HG03565 (cell line): ENCODE measurements around the gene CHST11.
A peak's percentile ranks its signal among the peaks of the same experiment; 100 is the strongest.

ENCODE experiments used
- ATAC-seq: cut with Tn5 transposase; IDR thresholded peaks from one replicate; pipeline ENCODE4 v1.9.1; 2021; ENCODE audit warnings: mild to moderate bottlenecking, moderate library complexity; ENCODE audit not compliant: unreplicated experiment

CHST11 gene

DNA sequence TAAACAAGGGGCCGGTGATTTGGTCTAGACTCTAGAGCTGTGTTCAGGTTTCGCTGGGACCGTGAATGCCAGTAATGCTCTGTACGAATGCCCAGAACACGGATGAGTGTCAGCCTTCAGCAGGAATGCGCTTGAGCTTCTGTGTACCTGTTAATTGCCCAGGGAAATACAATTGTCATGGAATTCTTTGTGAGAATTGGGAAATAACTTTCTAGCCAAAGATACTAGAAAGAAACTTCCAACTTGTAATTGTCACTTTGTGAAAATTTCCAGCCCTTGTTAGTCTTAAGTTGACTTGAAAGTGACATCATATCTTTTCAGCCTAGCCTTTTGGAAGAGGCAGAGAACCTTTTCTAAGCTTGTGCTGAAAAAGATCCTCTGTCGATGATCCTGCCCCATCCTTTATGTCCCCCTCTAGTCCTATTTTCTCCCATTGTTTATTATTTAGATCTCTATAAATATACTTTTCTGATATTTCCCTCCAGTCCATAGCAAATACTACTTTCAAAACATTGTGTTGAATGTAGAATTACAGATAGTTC, 2.7 kb downstream of the CHST11 start:
- ATAC-seq = no peak

DNA sequence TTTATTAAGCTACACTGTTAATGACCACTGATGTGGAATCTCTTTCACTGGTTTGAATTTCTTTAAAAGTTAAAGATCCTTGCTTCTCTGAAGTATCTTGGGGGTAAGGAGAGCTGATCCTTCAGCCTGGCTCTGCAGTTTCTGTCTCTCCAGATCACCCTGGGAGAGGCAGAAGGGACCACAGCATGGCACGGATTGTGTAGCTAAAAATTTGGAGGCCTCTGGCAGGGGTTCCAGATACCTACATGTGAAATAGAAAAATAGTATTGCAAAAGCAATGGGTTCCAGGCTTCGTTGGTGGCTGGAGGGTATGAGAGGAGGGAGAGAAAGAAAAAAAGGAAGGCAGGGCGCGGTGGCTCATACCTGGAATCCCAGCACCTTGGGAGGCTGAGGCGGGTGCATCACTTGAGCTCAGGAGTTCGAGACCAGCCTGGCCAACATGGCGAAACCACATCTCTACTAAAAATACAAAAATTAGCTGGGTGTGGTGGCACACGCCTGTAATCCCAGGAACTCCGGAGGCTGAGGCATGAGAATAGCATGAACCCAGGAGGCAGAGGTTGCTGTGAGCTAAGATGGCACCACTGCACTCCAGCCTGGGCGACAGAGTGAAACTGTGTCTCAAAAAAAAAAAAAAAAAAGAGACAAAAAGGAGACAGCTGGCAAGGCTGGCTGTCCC, 3.4 kb downstream of the CHST11 start:
- no peak for ATAC-seq

DNA sequence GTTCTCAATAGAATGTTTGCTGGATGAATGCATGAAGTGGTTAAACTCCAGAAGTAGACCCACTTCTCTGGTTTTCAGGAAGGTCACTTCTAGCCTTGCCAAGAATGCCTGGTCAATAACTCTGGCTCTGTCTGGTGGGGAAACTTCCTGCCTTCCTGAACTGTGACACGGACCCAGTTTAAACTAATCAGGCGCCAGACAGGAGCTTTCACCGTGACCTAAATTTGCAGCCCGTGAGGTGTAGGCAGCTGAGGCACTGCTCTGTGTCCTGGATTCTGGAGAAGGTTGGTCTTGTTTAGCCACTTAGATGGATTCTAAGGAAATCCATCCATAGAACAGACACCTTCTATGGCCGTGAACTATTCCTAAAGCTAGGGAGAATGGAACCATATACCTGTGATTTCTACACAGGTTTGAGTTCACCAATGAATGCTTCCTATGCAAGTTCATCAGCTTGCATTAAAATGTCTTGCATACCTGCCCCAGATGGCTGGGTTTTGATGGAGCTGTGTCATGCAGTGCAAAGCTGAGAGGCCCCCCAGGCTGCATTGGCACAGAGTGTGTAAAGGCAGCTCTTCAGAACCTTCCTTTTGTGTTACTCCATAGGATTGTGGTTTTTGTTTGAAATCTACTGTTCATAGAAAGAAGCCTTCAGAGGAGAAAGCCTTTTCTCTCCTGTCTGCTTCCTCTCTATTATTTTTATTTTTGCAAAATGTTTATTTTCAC, 4.4 kb downstream of the CHST11 start:
- ATAC-seq = no peak

DNA sequence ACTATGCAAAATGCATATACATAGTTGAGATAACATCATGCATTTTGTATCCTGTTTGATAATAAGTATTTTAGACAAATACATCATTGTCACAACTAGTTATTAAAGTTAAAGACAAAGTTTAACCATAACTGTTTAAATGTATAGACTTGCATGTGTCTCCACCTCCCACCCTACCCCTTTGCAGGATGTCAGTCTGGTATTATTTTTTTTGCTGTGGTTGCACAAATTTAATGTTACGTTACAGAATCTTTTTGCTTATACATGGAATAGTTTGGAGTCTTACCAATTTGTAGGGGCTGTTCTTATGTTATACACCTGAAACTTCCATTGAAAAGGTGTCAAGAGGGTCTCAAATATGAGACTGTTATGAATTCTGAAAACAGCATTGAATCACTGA, 5.6 kb downstream of the CHST11 start:
- no peak for ATAC-seq

DNA sequence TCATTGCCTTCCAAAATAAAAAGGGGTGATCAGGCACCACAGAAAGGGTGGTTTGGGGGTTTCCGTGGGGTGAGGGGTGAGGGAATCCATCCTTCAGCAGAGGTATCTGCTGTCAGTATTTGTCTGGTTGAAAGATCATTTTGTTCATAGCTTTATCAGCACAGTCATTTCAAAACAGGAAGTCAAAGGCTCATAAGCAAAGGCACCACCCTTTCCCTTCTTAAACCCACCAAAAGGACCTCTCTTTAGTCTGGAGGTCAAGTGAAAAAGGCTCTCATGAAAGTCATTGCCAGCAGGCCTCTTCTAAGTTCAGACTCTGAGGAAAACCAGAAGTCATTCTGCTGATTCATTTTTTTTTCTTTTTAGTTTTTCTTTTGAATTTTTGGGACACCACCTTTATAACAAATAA, 6.2 kb downstream of the CHST11 start:
- peak; percentile 56 for ATAC-seq

GRCh38 chr12:104463368-104463767, 6.6 kb downstream of the CHST11 start:
- ATAC-seq = peak; percentile 2

GRCh38 chr12:104464899-104465298, 8.2 kb downstream of the CHST11 start:
- ATAC-seq = no peak

- ATAC-seq = no peak
These were observed 10.1 kb downstream of the CHST11 start for GRCh38 chr12:104466709-104467345.

- ATAC-seq = no peak
These were observed 10.6 kb downstream of the CHST11 start for GRCh38 chr12:104467346-104467837.

DNA sequence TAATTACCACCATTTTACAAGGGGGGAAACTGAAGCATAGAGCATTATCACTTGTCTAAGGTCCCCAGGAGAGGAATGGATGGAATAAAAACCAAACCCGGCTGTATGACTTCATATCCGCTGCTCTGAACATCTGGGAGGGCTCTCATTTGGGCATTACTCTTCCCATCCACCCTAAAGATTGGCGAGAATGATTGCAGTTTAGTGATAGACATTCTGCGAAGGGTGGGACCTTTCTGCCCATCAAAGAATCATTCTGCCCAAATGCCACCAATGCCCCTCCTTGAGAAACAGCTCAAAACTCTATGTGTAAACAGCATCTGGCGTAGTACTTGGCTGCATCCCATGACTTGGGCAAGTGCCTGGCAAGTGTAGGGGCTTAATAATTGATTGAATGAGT, 11.6 kb downstream of the CHST11 start:
- no peak for ATAC-seq

- no peak for ATAC-seq
These were observed 12.3 kb downstream of the CHST11 start for GRCh38 chr12:104469066-104469465.

DNA sequence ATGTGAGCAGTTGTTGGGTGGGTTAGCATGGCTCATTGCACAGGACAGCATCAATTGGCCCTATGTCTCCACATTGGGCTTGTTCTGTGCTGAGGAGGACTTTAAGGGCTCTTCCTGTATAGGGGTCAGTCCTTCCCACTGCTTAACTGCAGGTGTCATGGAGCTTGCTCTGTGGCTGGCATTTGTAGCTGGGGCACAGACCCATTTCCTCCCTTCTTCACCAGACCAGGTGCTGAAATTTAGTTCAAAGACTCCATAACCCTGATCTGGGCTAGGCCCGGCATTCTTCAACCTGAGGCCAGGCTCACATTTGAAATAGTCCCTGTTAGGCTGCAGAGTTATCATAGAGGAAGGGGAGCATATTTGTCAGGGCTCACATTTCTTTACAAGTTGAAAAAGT, 12.8 kb downstream of the CHST11 start:
- no peak for ATAC-seq

- ATAC-seq = no peak
These were observed 13.8 kb downstream of the CHST11 start for GRCh38 chr12:104470521-104470920.

DNA sequence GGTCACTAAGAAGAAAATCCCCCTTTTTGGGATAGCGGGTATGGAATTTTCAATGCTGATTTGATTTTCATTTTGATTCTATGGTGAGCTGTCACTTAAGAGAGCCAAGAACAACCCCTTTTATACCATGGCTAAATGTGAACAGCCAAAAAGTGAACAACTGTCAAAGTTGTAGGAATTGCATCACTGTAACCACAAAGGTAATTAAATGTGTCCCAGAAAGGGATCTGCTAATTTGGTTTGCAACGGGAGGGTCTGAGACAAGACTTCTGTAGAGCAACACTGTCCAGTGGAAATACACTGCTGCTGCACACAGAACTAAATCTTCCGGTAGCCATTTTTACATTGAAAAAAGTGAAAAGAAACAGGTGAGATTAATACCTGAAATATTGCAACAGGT, 14.6 kb downstream of the CHST11 start:
- ATAC-seq = no peak

DNA sequence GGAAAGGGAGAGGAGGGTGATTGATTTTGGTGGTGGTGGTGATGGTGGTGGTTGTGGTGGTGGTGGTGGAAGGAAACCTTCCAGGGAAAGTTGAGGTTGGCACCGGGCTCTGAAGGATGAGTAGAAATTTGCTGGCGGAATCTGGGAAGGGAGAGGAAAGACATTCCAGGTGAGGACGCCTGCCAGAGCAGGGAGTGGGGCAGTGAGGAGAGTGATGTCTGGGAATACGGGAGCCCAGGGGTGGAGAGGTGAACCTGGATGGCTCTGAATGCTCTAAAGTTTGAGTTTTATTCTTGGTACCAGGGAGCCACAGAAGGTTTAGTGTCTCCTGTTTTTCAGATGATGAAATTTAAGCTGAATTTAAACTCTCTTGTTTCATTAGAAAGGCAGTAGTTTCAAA, 16.0 kb downstream of the CHST11 start:
- no peak for ATAC-seq

DNA sequence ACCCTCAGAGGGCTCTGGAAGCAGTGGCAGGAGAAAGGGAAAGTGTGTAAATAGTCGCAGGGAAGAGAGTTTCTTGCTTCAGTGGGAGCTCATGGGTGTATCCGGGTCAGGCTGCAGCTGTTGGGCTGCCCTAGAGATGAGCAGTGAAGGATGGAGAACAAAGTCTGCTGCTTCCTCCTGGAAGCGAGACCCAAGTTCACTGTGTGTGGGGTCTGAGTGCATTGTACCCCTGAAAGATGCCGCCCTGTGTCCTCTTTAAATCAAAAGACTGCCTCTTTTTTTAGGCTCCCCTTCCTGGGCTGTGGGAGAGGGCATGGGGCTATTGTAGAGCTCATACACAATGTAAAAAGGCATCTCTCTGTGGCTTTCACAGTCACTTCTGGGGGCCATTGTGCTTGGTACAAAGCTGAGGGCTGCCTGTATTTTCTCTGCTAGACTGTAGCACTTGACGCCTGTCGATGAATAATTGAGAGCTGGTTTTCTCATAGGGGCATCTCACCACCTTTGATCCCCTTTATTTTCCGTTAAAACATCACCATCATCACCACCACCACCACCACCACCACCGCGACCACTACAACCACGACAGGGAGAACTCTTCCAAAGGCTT, 16.7 kb downstream of the CHST11 start:
- ATAC-seq = no peak

DNA sequence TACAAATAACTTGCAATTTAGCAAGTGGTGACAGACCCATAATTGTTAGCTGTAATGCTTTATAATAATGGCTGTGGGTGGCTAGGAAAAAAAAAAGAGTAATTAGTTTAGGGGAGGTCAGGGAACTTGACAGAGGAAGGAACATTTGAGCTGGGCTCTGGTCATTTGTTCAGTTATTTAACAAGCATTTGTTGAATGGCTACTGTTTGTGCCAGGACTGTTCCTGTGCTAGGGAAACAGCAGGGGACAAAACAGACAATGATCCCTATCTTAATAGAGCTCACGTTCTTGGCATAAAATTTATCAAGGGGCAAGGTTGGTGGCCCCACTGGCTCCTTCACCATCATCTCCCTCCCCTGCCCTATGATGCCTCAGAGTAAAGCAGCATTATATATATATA, 18.5 kb downstream of the CHST11 start:
- no peak for ATAC-seq

GRCh38 chr12:104477510-104478390, 21.0 kb downstream of the CHST11 start:
- ATAC-seq = no peak

GRCh38 chr12:104478396-104479122, 21.8 kb downstream of the CHST11 start:
- peak; percentile 86 for ATAC-seq
